Sigmoid colon (tissue), 4 donors: Measurements from ENCODE around the gene PTPRF.

Experiments used
- CTCF ChIP-seq, 4 experiments: fragments of 450-650 bp in 3 of 4; fragments of 200-600 bp in 1 of 4; IDR thresholded peaks; one replicate each; pipeline ENCODE4 v1.5.1; 2016 to 2019; ENCODE audit warnings: antibody characterized with exemption in 4 of 4, mild to moderate bottlenecking in 3 of 4, moderate library complexity in 2 of 4
- EP300 ChIP-seq, 4 donors: sonication (generic); formaldehyde crosslinking; IDR thresholded peaks; one replicate each; pipeline ENCODE4 v1.6.1; 2017; ENCODE audit warnings: antibody characterized with exemption in 4 of 4
- POLR2A ChIP-seq, 2 donors: fragments of 450-650 bp; IDR thresholded peaks; one replicate each; pipeline ENCODE4 v1.6.1; 2016; ENCODE audit warnings: antibody characterized with exemption in 2 of 2, mild to moderate bottlenecking in 2 of 2, moderate library complexity in 2 of 2

GRCh38 chr1:43620956-43621355, 90.3 kb downstream of the PTPRF start:
- TF ChIP-seq POLR2A (IDR thresholded peaks at IDR 0.05), result no peak
- no peak for TF ChIP-seq CTCF (IDR thresholded peaks at IDR 0.05)
- TF ChIP-seq EP300 (IDR thresholded peaks at IDR 0.05), result no peak
